Keratinocyte (primary cell): ENCODE results near the gene NIT2. TPM values are rescaled to one million over a fixed set of nuclear protein-coding genes. Genes with fewer than 3 reads are reported as not detected.

Experiments used
- DNase-seq: peaks from one replicate; pipeline ENCODE4 v3.0.0-alpha.2; 2011; ENCODE audit warnings: low read depth, missing footprints, low spot score
- FAIRE-seq: peaks from 2 replicates; lab custom pipeline; 2011; peaks lifted over from hg19 to GRCh38; lab: Jason Lieb, UNC
- H2AFZ ChIP-seq: 2 replicates; pipeline ENCODE4 v1.6.0; 2012; ENCODE audit warnings: low read length, control low read depth, inconsistent platforms; ENCODE audit not compliant: control insufficient read depth
- H3K27ac ChIP-seq: 2 replicates; pipeline ENCODE4 v1.5.1; 2011; ENCODE audit warnings: low read length; ENCODE audit not compliant: control insufficient read depth, insufficient read depth
- H3K27me3 ChIP-seq: 3 replicates; pipeline ENCODE4 v1.6.0; 2011; ENCODE audit warnings: low read length; ENCODE audit not compliant: control insufficient read depth, insufficient read depth; ENCODE audit errors: extremely low read depth
- H3K36me3 ChIP-seq, 2 experiments: 2 replicates in 1 of 2; 3 replicates in 1 of 2; pipeline ENCODE4 v1.5.1; 2011; ENCODE audit warnings: low read length in 2 of 2, mild to moderate bottlenecking in 1 of 2; ENCODE audit not compliant: control insufficient read depth in 2 of 2, insufficient read depth in 2 of 2; ENCODE audit errors: extremely low read depth in 1 of 2
- H3K4me1 ChIP-seq: 3 replicates; pipeline ENCODE4 v1.5.1; 2011; ENCODE audit warnings: low read length; ENCODE audit not compliant: control insufficient read depth, insufficient read depth; ENCODE audit errors: extremely low read depth
- H3K4me2 ChIP-seq: 3 replicates; pipeline ENCODE4 v1.6.0; 2011; ENCODE audit warnings: low read depth, low read length; ENCODE audit not compliant: control insufficient read depth, insufficient read depth; ENCODE audit errors: extremely low read depth
- H3K4me3 ChIP-seq, 3 experiments: fragments of 200-600 bp in 1 of 3; sonication (generic) in 1 of 3; 2 replicates in 2 of 3; 3 replicates in 1 of 3; pipeline ENCODE4 v1.5.1; 2011 to 2016; ENCODE audit warnings: low read length in 3 of 3, mild to moderate bottlenecking in 3 of 3, control low read depth in 2 of 3, inconsistent platforms in 1 of 3, low read depth in 1 of 3, mixed read lengths in 1 of 3, mixed run types in 1 of 3, moderate library complexity in 1 of 3; ENCODE audit not compliant: control insufficient read depth in 2 of 3, insufficient read depth in 2 of 3; ENCODE audit errors: extremely low read depth in 1 of 3
- H3K79me2 ChIP-seq: 2 replicates; pipeline ENCODE4 v1.6.0; 2012; ENCODE audit warnings: low read length; ENCODE audit not compliant: control insufficient read depth, insufficient read depth
- H3K9ac ChIP-seq: 3 replicates; pipeline ENCODE4 v1.6.0; 2011; ENCODE audit warnings: low read length; ENCODE audit not compliant: control insufficient read depth, insufficient read depth; ENCODE audit errors: extremely low read depth
- H3K9me1 ChIP-seq: 3 replicates; pipeline ENCODE4 v1.6.0; 2011; ENCODE audit warnings: low read length; ENCODE audit not compliant: control insufficient read depth, insufficient read depth; ENCODE audit errors: extremely low read depth
- H3K9me3 ChIP-seq: 2 replicates; pipeline ENCODE4 v1.5.1; 2012; ENCODE audit warnings: low read depth, low read length; ENCODE audit not compliant: control insufficient read depth
- H4K20me1 ChIP-seq: 3 replicates; pipeline ENCODE4 v1.6.0; 2011; ENCODE audit warnings: low read length; ENCODE audit not compliant: control insufficient read depth, insufficient read depth; ENCODE audit errors: extremely low read depth
- CTCF ChIP-seq, 3 experiments: IDR thresholded peaks in 1 of 3; conservative IDR thresholded peaks in 1 of 3; optimal IDR thresholded peaks in 1 of 3; 2 replicates in 2 of 3; 3 replicates in 1 of 3; pipeline versions ENCODE3 to v1.5.1; 2011; ENCODE audit warnings: low read length in 3 of 3, mild to moderate bottlenecking in 3 of 3, moderate library complexity in 2 of 3, control low read depth in 1 of 3, inconsistent platforms in 1 of 3; ENCODE audit not compliant: insufficient read depth in 2 of 3; ENCODE audit errors: extremely low read depth in 1 of 3
- EZH2 ChIP-seq: IDR thresholded peaks from one replicate; pipeline ENCODE4 v1.6.1; 2012; ENCODE audit warnings: inconsistent platforms, mild to moderate bottlenecking, low read length, moderate library complexity
- dilution Hi-C: fragments of 300-500 bp; cut with MboI; formaldehyde crosslinking; loops from one replicate; pipeline ENCODE4 v1.7.0; 2020; ENCODE audit warnings: low sequenced_read_pairs; ENCODE audit not compliant: extremely low pct_ligation_motif_present
- polyA plus RNA-seq, 5 experiments: library from polyadenylated mRNA; depleted of rRNA in 3 of 5; stranded (reverse) in 3 of 5; stranded (forward) in 1 of 5; unstranded in 1 of 5; fragments of >200 nt; gene quantifications; 1 replicate in 1 of 5; 2 replicates in 3 of 5; 3 replicates in 1 of 5; pipeline versions ENCODE4 v1.2.1 to v1.2.3, GENCODE V29; 2011 to 2012; ENCODE audit warnings: missing spikeins in 2 of 5, low read depth in 1 of 5, low replicate concordance in 1 of 5

The NIT2 gene
- polyA plus RNA-seq, 1 donor (not counting 4 experiments of a cell fraction or from before 2014, with no cell fraction given): 118 TPM

GRCh38 chr3:100402256-100402655 lies 67.7 kb downstream of the NIT2 start:
- DNase-seq: no peak
- H3K4me2 ChIP-seq: peak overlapping the region; percentile 75
- peak overlapping the region; percentile 73 to 83 (median 81) for H3K4me3 ChIP-seq
- H2AFZ ChIP-seq: peak overlapping the region; percentile 1
- H3K9me1 ChIP-seq: no peaks in the 10 kb centered on the region
- H3K27ac ChIP-seq: peak overlapping the region; percentile 92
- H3K79me2 ChIP-seq: peaks cover 36% of the 10 kb centered on the region
- dilution Hi-C loops: no loop called here
- FAIRE-seq: peak; percentile 17
- peaks cover 0 to 2% of the 10 kb centered on the region in 2 experiments for H3K36me3 ChIP-seq
- H3K27me3 ChIP-seq: no peaks in the 10 kb centered on the region
- H3K9ac ChIP-seq: peak overlapping the region; percentile 89
- TF ChIP-seq CTCF (optimal IDR thresholded peaks at IDR 0.05 in 1 of 3, IDR thresholded peaks at IDR 0.05 in 1 of 3, conservative IDR thresholded peaks at IDR 0.05 in 1 of 3; ENCODE audit: extremely low read depth in 1 of 3, insufficient read depth in 2 of 3, low read length in 3 of 3) (no peak), EZH2 (no peak)
- H3K9me3 ChIP-seq: no peaks in the 10 kb centered on the region
- peaks cover 4% of the 10 kb centered on the region for H4K20me1 ChIP-seq
- peaks cover 18% of the 10 kb centered on the region for H3K4me1 ChIP-seq

GRCh38 chr3:100402891-100403290 lies 68.3 kb downstream of the NIT2 start:
- peaks cover 18% of the 10 kb centered on the region for H3K4me1 ChIP-seq
- peaks cover 0 to under 1% of the 10 kb centered on the region in 2 experiments for H3K36me3 ChIP-seq
- H3K9me1 ChIP-seq: no peaks in the 10 kb centered on the region
- dilution Hi-C loops: no loop called here
- no peaks in the 10 kb centered on the region for H3K9me3 ChIP-seq
- H3K9ac ChIP-seq: no peak overlapping the region
- H3K27ac ChIP-seq: peak overlapping the region; percentile 92
- H3K79me2 ChIP-seq: peaks cover 30% of the 10 kb centered on the region
- no peak for TF ChIP-seq EZH2
- TF ChIP-seq CTCF (optimal IDR thresholded peaks at IDR 0.05 in 1 of 3, IDR thresholded peaks at IDR 0.05 in 1 of 3, conservative IDR thresholded peaks at IDR 0.05 in 1 of 3; ENCODE audit: extremely low read depth in 1 of 3, insufficient read depth in 2 of 3, low read length in 3 of 3): no peak
- peak overlapping the region; percentile 63 for H2AFZ ChIP-seq
- peak overlapping the region; percentile 75 for H3K4me2 ChIP-seq
- no peaks in the 10 kb centered on the region for H3K27me3 ChIP-seq
- peak overlapping the region; percentile 9 to 83 (median 81) for H3K4me3 ChIP-seq
- H4K20me1 ChIP-seq: peaks cover 4% of the 10 kb centered on the region
- FAIRE-seq: no peak
- no peak for DNase-seq
